ENCODE results near the gene IPPK.

Gene IPPK

GRCh38 chr9:92642041-92642451 is 27.9 kb downstream of the IPPK start:
- H3K4me3 ChIP-seq (ENCODE audit: low read depth, low read length) = no peak overlapping the region
- TF ChIP-seq CTCF (IDR thresholded peaks at IDR 0.05; ENCODE audit: low read depth, low read length) = no peak

GRCh38 chr9:92641092-92641809 is 28.7 kb downstream of the IPPK start:
- H3K4me3 ChIP-seq (ENCODE audit: low read depth, low read length) = no peak overlapping the region
- TF ChIP-seq CTCF (IDR thresholded peaks at IDR 0.05; ENCODE audit: low read depth, low read length) = no peak

- no peak overlapping the region for H3K4me3 ChIP-seq (ENCODE audit: low read depth, low read length)
- TF ChIP-seq CTCF (IDR thresholded peaks at IDR 0.05; ENCODE audit: low read depth, low read length) = no peak
Measured at GRCh38 chr9:92640398-92641091, 29.4 kb downstream of the IPPK start.

GRCh38 chr9:92639791-92640271 is 30.1 kb downstream of the IPPK start:
- TF ChIP-seq CTCF (IDR thresholded peaks at IDR 0.05; ENCODE audit: low read depth, low read length) = no peak
- H3K4me3 ChIP-seq (ENCODE audit: low read depth, low read length) = no peak overlapping the region

- TF ChIP-seq CTCF (IDR thresholded peaks at IDR 0.05; ENCODE audit: low read depth, low read length) = no peak
- H3K4me3 ChIP-seq (ENCODE audit: low read depth, low read length) = no peak overlapping the region
Measured at GRCh38 chr9:92639124-92639523, 30.8 kb downstream of the IPPK start.

- no peak overlapping the region for H3K4me3 ChIP-seq (ENCODE audit: low read depth, low read length)
- TF ChIP-seq CTCF (IDR thresholded peaks at IDR 0.05; ENCODE audit: low read depth, low read length) = no peak
Measured at GRCh38 chr9:92638621-92639101, 31.3 kb downstream of the IPPK start.

Data from WI38 (cell line).